ENCODE results near the gene LBP.
"Not testable (repeated sequence)": the region's sequence is repeated elsewhere in the genome, so short reads cannot be mapped to it uniquely, and the experiment has no call there.

LBP gene

DNA sequence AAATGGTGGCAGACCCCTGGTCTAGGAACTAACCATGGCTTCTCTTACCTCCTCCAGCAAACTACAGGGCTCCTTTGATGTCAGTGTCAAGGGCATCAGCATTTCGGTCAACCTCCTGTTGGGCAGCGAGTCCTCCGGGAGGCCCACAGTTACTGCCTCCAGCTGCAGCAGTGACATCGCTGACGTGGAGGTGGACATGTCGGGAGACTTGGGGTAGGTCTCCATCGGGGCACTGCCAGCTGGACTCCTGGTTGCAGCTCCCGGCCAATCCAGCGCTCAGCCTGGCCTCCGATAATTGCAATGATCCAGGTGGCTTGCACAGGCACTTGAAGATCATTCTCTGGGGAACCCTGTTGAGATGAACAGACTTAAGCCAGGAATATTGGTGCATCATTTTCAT lies 7.9 kb downstream of the LBP start:
- DNase-seq: no peak

DNA sequence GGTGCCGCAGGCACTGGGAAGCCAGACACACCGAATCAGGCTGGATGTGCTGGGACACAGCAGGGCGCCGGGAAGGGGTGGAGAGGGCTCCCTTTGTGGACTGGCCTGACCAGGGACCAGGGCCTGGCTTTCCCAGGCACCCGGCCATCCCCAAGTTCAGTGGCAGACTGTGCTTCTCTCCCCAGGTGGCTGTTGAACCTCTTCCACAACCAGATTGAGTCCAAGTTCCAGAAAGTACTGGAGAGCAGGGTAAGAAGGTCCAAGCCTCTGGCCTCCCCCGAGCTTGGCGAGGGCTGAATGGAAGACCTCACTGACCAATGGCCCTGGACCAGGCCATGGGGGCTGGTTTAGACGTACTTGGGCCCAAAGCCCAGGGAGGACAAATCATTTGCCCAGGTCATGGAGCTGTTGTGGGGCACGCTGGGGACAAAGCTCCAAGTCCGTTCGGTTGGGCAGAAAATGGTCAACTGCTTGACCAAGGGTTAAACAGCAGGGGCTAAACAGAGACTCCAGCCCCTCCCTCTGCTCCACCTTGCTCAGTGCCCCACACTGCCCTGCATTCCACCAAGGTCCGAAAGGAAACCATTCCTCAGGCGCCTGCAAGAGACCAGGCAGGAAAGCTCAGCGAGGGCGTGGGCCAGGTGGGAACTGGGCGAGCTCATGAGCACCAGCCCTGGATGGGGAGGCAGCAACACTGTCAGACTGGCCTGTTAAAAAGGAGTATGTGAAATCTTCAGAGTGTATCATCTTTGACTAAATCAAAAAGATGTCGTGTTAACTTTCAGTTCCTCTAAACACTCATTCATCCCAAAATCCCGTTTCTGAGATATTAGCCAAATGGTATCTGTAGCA lies 9.1 kb downstream of the LBP start:
- DNase-seq: no peak

DNA sequence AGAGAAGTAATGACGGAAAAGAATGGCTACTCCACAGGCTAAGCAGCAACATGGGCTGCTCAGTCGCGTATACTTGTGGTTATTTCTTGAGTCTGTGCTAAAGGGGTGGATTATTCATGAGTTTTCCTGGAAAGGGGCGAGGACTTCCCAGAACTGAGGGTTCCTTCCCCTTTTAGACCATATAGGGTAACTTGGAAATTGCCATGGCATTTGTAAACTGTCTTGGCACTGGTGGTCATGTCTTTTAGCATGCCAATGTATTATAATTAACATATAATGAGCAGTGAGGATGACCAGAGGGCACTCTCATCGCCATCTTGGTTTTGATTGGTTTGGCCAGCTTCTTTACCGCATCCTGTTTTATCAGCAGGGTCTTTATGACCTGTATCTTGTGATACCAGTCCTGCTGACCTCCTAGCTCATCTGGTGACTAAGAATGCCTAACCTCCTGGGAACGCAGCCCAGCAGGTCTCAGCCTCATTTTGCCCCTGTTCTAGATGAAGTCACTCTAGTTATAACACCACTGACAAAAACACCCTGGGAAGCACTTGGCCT lies 11.4 kb downstream of the LBP start:
- DNase-seq: no peak

DNA sequence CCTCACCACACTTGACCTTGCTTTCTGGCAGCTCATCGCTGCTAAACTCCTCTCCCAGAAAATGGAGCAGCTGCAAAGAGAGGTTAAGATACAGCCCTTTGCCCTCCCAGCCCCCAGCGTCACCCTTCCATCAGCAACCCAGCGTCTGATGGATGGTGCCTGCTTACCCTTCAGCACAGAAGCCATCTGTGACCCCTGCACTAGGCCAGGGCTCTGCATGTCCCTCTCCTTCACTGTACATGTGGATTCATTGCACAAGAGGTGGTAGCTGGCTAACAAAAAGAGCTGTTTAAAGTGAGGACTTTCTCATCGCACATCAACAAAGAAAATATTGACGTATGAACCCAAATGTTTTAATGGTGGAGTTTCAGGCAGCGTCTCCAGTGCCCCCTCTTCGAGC lies 12.3 kb downstream of the LBP start:
- no peak for DNase-seq

DNA sequence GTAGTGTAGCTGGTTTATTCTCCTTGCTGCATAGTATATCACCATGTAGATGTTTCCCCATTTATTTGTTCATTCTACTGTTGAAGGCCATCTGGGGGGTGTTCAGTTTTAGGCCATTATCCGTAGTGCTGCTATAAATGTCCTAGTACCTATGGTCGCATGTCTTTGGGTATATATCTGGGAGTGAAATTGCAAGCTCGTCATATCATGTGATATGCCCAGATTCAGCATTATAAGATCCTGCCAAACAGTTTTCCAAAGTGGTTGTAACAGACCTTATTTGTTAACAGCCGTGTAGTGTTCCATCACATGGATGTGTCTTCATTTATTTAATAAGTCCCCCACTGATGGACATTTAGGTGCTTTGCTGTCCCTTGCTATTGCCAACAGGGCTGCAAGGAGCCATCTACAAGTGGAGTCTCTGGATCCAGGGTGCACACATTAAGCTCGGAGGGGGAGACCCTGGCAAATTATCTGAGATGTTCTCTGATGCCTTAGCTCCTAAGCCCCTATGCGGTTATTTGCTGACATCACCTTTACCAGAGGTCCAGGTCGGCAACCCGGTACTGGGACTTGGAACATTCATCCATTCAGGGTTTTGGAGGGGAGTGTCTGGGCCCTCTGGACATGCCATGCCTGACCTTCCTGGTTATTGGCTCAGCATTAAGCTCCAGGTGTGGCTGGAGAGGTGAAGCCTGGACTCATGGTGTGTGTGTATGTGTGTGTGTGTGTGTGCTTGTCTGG lies 16.9 kb downstream of the LBP start:
- no peak for DNase-seq

DNA sequence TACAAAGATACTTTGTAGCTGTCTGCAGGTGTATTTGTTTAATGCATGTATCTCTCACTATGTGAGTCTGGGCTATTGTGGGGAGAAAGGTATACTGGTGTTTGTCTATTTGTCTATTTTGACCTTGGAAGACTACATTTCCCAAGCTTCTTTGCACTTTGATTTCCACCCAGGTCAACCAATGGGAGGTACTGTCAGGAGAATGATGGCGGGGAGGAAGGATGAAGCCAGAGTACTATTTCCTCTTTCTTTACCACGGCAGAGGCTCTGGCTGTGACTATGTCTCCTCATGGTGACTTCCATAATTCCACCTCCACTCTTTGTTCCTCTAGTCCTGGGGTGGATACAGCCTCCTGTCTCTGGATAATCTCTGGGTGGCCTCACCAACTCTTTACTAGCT lies 23.1 kb downstream of the LBP start:
- DNase-seq: no peak

DNA sequence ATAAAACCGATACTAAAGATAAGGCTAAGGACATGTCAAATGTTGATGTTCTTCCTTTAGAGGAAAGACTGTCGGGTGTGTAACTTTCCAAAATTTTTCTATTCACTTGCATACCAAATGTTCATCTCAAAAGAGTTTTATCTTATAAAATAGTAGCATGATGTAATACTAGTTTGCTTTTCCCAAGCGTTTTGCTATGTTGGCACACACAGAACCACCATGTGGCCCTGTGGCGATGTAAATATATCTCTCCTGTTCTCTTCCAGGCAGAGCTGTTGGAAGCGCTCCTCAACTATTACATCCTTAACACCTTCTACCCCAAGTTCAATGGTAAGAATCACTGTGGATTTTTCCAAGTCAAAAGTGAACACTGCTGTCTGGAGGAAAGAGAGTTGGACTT lies 26.5 kb downstream of the LBP start:
- no peak for DNase-seq

DNA sequence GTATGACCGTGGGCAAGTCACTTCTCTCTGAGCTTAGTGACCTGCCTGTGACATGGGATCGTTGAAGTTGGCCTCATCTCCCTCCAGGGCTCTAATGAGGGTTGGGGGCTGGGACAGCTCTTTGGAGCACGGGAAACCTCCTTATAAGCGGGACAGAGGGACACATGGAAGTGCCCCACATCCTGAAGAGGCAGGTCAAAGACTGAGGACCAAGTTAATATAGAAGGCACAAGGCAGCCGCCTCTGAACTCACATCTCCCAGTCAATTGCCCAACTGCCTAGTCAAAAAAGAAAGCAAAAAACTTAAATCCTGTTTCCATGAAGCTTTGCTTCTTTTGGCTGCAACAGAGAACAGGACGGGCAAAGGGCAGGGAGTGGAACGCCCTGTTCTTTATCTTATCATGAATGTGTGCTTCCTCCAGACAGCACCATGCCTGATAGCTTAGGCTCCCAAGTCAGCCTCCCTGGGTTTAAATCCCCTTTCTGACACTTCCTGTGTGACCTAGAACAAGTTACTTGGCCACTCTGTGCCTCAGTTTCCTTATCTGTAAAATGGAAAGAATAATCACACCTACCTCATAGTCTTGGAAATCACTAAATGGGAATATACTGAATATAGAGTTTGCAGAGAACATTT lies 27.1 kb downstream of the LBP start:
- no peak for DNase-seq

DNA sequence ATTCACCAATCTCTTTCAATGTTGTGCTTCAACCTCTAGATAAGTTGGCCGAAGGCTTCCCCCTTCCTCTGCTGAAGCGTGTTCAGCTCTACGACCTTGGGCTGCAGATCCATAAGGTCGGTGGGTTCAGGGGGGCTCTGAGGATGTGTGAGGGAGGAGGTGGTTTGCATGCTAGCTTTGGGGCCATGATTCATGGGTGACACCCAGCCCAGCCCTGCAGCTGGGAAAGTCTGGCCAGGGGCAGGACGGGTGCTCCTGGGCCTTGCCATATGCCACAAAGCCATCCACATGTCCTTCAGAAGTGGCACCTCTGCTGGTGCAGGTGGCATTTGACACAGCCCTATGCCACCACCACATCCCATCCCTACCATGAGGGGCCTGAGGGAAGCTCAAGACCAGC lies 27.6 kb downstream of the LBP start:
- no peak for DNase-seq

DNA sequence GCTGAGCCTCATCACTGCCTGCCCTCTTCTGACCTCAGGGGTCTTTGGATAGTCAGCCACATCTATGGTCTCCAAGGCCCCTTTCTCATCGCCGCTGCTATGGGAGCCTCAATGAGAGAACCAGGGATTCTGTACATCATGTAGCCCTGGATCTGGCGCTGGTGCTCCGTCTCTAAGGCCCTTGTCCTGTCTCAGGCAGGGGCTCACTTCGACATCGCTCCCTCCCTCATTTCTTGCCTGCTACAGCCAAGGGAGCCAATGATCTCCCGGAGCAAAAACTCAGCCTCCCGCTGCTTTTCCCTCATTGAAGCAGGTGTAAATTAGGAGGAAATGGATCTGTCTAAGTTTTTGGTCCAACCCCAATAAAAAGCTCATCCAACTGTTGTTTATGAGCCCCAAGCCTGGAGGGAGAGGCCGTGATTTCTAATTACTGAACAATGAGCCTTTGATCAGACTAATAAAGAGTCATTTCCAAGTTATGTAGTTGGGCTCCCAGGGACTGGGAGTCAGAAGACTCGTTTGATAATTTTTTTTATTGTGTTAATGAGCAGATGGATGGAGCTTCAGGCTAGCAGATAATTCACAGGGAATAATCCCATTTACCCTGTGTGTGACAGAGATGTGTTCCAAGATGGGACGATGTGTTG lies 30.9 kb downstream of the LBP start:
- DNase-seq: no peak

DNA sequence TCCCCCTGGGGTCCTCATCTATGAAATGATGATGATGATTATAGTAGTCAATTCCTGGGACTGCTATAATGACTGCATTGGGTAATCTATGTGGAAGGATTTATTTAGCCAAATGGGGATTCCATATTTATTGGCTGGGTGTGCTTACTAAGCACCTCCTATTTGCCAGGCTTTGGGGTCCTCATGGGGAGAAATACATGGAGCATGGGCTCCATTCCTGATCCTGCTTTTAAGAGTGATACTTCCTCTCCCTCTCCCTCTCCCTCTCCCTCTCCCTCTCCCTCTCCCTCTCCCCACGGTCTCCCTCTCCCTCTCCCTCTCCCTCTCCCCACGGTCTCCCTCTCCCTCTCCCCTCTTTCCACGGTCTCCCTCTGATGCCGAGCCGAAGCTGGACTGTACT lies 31.6 kb downstream of the LBP start:
- not testable (repeated sequence) for DNase-seq

DNA sequence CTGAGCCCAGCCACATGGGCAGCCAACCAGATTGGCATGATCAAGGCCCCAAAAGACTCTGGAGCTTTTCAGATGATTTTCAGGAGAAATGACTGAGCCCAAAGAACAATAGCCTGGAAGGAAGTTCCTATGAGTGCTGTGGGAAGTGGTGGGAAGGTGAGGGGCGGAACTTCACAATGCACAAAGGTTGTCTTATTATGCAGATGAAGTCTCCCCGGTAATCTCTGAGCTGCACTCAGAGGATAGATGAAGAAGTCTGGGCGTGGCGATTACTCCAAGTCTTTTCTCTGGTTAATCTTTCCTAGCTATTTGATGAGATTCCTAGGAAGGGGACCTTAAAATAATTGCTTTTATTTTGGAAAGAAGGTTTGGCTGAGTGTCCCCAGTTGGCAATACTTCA lies 36.9 kb downstream of the LBP start:
- DNase-seq: no peak

DNA sequence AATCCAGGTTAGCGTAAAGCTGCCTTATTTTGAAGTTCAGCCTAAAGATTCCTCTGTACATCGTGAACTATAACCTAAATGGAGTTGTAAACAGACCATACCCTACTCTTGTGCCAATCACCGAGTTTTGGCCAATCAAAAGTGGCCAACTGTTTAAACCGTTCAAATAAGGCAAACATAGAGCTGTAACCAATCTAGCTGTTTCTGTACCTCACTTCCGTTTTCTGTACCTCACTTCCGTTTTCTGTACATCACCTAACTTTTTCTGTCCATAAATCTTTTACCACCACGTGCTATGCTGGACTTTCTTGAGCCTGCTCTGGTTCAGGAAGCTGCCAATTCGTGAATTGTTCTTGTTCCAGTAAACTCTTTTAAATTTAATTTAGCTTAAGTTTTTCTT lies 39.7 kb downstream of the LBP start:
- DNase-seq: no peak

DNA sequence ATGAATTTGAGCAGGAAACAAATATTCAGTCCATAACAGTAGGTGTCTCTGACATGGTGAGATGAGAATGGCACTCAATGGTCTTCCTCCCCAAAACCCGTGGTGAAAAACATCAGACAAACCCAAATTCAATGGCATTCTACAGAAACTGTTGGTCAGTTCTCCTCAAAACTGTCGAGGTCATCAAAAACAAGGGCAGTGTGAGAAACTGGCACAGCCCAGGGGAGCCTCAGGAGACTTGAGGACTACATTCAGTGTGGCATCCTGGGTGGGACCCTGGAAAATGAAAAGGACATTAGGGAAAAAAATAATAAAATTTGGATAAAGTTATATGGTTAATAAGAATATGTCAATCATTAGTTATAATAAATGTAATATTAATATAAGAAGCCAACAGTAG lies 40.6 kb downstream of the LBP start:
- DNase-seq: no peak

DNA sequence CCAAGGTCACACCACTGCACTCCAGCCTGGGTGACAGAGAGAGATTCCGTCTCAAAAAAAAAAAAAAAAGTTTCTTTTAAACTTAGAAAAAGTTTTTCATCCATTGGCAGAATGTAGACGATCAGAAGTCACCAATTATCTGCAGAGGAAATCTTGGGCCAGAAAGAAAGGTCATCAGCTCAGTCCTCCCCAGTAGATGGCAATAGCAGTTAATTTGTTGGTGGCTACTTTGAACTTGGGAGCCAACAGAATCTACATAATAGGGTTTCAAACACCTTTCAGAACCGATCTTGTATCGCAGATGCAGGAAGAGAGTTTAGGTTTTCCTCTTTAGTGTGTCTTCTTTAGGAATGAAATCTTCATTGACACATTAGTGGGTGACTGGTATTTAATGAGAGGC lies 41.7 kb downstream of the LBP start:
- no peak for DNase-seq

DNA sequence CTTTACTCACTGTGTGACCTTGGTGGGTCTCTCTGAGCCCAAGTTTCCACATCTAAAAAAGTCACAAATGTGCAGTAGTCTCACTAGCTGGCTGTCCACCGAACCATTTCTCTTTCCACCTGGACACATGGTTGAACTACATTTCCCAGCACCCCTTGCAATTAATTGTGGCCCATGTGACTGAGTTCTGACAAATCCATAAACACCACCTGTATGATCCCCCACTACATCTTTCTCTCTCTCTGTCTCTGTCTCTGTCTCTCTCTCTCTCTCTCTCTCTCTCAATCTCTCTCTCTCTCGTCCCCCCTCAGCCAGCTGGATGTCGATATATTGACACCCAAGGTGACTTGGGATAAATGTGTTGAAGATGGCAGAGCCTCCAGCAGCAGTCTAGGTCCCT lies 46.1 kb downstream of the LBP start:
- DNase-seq: no peak

DNA sequence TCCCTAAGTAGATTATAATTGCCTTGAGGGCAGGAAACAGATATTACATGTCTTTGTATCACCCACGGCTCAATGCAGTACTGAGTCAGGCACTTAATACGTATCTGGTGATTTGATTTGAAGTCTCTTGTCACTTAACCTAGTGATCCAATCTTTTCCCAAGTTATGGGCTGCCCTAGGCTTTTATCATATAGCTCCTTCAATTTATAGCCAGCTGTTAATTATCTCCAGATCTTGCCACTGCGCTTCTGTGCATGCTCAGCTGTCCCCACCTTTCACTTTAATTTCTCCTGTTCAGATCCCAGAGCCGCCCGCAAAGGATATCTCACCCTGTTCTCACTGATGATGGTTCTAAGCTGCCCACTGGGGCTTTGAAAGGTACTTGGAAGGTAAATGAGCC lies 47.0 kb downstream of the LBP start:
- DNase-seq: no peak

DNA sequence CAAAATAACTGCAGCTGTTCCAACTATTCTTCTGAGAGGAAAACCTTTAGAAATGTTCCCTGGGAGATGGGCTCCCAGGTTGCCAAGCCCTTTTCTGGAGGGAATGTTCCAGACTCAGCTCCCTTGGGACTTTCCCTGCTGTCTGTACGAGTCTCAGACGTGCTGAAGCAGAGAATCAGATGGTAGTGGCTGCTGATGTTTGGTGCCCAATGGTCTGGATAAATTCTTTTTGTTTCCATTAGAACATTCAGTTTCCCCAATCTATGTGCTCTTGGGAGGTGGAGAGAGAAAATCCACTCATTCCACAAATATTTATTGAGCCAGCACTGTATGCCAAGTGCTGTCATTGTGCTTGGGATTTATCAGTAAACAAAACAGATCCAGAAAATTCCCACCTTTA lies 48.9 kb downstream of the LBP start:
- no peak for DNase-seq

DNA sequence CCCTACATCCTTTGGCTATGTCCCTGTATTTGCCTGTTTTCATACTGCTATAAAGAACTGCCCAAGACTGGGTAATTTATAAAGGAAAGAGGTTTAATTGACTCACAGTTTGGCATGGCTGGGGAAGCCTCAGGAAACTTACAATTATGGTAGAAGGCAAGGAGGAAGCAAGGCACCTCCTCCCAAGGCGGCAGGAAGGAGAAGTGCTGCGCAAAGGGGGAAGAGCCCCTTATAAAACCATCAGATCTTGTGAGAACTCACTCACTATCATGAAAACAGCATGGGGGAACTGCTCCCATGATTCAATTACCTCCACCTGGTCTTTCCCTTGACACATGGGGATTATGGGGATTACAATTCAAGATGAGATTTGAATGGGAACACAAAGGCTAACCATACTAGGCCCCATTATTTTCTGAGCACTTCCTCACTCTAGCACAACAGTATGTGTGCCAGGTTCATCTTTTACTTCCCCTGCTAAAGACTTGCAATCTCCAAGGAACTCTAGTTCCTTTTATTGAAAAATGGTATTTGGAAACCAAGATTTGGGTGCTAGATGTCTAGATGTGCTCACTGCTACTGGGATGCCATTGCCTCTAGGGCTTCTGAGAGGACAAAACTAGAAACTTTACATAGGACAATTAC lies 49.6 kb downstream of the LBP start:
- DNase-seq: not testable (repeated sequence)

DNA sequence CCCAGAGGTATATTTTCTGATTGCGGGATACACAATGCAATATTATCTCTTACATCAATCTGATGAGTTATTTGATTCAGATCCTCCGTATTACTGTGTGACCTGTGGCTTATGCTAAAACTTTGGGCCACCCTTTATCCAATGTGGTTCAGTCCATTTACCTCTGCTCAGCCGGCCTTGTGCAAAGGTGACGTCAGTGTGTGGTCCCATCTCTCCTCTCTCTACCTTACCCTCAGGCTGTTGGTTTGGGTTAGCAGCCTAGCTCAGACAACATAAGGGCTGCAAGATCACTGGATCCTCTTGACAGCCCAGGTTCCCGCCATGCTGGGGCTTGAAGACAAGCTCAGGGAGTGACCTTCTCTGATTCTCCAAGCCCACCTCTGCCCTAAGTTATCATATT lies 55.8 kb downstream of the LBP start:
- DNase-seq: no peak

DNA sequence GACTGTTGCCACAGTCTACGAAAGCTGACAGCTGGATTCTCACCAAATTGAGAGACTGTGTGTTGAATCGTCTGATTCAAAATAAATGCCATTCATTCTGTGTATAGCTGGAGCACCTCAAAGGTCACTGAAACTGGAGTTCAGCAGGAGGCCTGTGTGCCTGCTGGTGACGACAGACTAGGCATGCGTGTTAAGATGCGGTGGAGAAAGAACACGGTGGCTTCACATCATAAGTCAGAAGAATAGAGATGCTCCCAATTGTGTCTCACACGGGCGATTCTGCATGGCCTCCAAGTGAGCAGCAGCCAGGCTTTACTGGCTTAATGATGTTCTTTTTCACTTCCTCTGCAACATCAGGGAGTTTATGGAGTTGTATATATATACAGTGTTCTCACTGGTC lies 56.5 kb downstream of the LBP start:
- DNase-seq: no peak

DNA sequence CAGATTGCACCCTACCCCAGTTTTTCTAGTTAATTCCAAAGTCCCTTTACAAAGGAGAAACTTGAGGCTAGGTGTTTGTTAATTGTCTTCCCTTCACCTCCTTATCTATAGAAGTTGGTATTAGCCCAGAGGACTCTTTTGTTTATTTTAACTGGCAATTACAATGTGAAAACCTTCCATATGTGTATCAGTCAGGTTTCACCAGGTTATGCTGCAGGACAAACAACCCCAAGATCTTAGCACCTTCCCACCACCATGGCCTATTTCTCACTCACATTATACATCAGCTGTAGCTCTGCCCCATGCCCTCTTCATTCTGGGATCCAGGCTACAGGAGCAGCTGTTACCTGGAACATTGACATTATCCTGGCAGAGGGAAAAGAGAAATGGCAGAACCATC lies 57.7 kb downstream of the LBP start:
- no peak for DNase-seq

DNA sequence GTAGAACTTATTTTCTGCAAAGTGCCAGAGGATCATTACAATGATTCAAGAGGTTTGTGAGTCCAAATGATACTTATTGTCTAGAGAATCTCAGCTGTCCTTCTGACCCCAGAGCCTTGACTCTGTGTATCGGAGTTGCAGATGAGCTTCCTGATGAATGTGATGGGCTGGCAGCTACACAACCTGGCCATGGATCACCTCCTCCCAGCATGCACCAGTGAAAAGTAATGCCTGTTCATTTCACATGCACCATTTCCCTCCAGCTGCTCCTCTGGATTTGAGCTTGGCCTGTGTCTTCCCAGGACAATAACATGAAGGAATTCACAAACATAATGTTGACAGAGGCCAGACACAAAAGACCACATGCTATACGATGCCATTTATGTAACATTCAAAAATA lies 58.9 kb downstream of the LBP start:
- no peak for DNase-seq
